Gastrocnemius medialis (tissue), 4 donors: ENCODE data around the gene CERT1.

Experiments used
- POLR2A ChIP-seq, 2 donors: fragments of 450-650 bp; IDR thresholded peaks; one replicate each; pipeline ENCODE4 v1.6.1; 2017; ENCODE audit warnings: antibody characterized with exemption in 2 of 2, mild to moderate bottlenecking in 2 of 2, moderate library complexity in 2 of 2
- TF ChIP-seq, protein P1 (sequence below), 5 experiments: fragments of 450-650 bp in 3 of 5; fragments of 200-600 bp in 2 of 5; sonication (generic) in 2 of 5; IDR thresholded peaks in 4 of 5; conservative IDR thresholded peaks in 1 of 5; 1 replicate in 4 of 5; 2 replicates in 1 of 5; pipeline ENCODE4 v1.5.1; 2016 to 2019; ENCODE audit warnings: antibody characterized with exemption in 5 of 5, mild to moderate bottlenecking in 3 of 5, moderate library complexity in 3 of 5

DNA sequence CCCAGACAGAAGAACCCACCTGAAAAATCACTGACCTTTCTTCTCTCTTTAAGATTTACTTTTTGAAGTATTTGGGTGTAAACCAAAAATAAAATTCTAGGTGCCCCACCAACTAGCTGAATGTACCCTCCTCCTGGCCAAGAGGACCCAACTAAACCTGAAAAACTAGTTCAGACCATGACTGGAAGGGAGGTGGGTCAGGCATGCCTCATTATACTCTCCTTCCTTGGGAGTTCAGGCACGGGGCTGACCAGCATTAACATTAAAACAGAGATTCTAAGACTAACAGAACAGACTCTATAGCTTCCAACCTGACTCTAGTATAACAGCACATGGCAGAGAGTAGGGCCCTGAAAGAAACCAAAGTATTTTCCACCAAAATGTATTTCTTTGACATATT is 61.4 kb downstream of the CERT1 start:
- TF ChIP-seq, protein P1, sequence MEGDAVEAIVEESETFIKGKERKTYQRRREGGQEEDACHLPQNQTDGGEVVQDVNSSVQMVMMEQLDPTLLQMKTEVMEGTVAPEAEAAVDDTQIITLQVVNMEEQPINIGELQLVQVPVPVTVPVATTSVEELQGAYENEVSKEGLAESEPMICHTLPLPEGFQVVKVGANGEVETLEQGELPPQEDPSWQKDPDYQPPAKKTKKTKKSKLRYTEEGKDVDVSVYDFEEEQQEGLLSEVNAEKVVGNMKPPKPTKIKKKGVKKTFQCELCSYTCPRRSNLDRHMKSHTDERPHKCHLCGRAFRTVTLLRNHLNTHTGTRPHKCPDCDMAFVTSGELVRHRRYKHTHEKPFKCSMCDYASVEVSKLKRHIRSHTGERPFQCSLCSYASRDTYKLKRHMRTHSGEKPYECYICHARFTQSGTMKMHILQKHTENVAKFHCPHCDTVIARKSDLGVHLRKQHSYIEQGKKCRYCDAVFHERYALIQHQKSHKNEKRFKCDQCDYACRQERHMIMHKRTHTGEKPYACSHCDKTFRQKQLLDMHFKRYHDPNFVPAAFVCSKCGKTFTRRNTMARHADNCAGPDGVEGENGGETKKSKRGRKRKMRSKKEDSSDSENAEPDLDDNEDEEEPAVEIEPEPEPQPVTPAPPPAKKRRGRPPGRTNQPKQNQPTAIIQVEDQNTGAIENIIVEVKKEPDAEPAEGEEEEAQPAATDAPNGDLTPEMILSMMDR (IDR thresholded peaks at IDR 0.05 in 4 of 5, conservative IDR thresholded peaks at IDR 0.05 in 1 of 5), result no peak
- TF ChIP-seq POLR2A (IDR thresholded peaks at IDR 0.05), result no peak
